TTC549 (cell line): ENCODE measurements around the gene NRXN2.
"Not testable (repeated sequence)": the region's sequence is repeated elsewhere in the genome, so short reads cannot be mapped to it uniquely, and the experiment has no call there.

Experiments
- FAIRE-seq: peaks from 2 replicates; lab custom pipeline; 2012; peaks lifted over from hg19 to GRCh38; lab: Jason Lieb, UNC

The NRXN2 gene

GRCh38 chr11:64674774-64675173 is 48.2 kb downstream of the NRXN2 start:
- FAIRE-seq: no peak

- no peak for FAIRE-seq
Measured at GRCh38 chr11:64673279-64673678, 49.7 kb downstream of the NRXN2 start.

- no peak for FAIRE-seq
Measured at GRCh38 chr11:64672875-64673274, 50.1 kb downstream of the NRXN2 start.

- no peak for FAIRE-seq
Measured at GRCh38 chr11:64670975-64671374, 52.0 kb downstream of the NRXN2 start.

- no peak for FAIRE-seq
Measured at GRCh38 chr11:64667154-64667745, 55.7 kb downstream of the NRXN2 start.

- no peak for FAIRE-seq
Measured at GRCh38 chr11:64665411-64665821, 57.6 kb downstream of the NRXN2 start.

- FAIRE-seq: not testable (repeated sequence)
Measured at GRCh38 chr11:64664236-64664870, 58.6 kb downstream of the NRXN2 start.

GRCh38 chr11:64663656-64664055 is 59.3 kb downstream of the NRXN2 start:
- FAIRE-seq: no peak

GRCh38 chr11:64661614-64662013 is 61.4 kb downstream of the NRXN2 start:
- no peak for FAIRE-seq

GRCh38 chr11:64661146-64661545 is 61.9 kb downstream of the NRXN2 start:
- FAIRE-seq: no peak

- FAIRE-seq: no peak
Measured at GRCh38 chr11:64660706-64661105, 62.3 kb downstream of the NRXN2 start.

- no peak for FAIRE-seq
Measured at GRCh38 chr11:64660205-64660604, 62.8 kb downstream of the NRXN2 start.

GRCh38 chr11:64659417-64660144 is 63.4 kb downstream of the NRXN2 start:
- no peak for FAIRE-seq

- FAIRE-seq: no peak
Measured at GRCh38 chr11:64658265-64658664, 64.7 kb downstream of the NRXN2 start.

- no peak for FAIRE-seq
Measured at GRCh38 chr11:64656862-64657261, 66.1 kb downstream of the NRXN2 start.

GRCh38 chr11:64655941-64656601 is 66.9 kb downstream of the NRXN2 start:
- no peak for FAIRE-seq

GRCh38 chr11:64654958-64655541 is 67.9 kb downstream of the NRXN2 start:
- no peak for FAIRE-seq

- FAIRE-seq: no peak
Measured at GRCh38 chr11:64654439-64654838, 68.6 kb downstream of the NRXN2 start.

- FAIRE-seq: no peak
Measured at GRCh38 chr11:64653388-64653973, 69.5 kb downstream of the NRXN2 start.

GRCh38 chr11:64652586-64653387 is 70.2 kb downstream of the NRXN2 start:
- no peak for FAIRE-seq

- FAIRE-seq: no peak
Measured at GRCh38 chr11:64650923-64651523, 72.0 kb downstream of the NRXN2 start.
